Measurements from ENCODE around the gene GRIN2B.
A peak's percentile ranks its signal among the peaks of the same experiment; 100 is the strongest.

GRIN2B gene

DNA sequence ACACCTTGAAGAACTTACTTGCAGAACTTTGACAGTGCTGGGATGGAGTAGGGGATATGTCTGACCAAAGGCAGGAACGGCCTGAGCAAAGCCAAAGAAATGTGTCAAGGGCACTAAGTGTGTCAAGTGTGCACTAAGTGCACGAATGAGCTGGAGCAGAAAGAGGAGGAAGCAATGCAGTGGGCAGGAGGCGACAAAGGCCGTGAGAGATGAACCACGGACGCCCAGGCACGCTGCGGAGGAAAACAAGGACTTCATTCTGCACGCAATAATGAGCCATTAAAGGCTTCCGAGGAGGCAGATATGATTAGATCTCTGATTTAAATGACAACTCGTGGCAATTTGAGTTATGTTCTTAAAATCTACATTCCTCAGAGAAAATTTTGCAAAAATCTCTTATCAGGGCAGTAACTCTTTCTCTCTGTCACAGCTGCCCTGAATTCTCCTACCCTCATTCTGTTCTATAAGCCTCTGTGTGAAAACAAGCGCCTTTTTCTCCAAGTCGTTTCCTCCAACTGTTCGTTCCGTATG lies 25.3 kb downstream of the GRIN2B start:
- peak; percentile 40 for DNase-seq (ENCODE audit: low spot score)

DNA sequence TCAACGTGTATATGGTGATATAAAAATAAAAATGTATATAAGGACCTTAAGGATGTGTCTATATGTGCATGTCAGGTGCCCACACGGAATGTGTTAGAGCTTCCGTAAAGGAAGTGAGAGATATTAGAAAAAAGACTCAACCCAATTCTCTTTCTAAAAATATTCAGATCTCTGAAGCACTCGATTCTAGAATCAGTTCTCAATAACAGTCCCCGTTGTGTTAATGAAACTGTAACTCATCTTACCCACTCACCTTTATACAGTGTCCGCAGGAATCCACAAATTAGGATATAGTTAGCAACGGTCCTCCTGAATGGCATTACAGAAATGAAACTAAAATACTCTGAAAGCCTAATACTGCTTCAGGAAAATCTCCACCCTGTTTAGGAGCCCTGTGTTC lies 29.3 kb downstream of the GRIN2B start:
- no peak for DNase-seq (ENCODE audit: low spot score)

DNA sequence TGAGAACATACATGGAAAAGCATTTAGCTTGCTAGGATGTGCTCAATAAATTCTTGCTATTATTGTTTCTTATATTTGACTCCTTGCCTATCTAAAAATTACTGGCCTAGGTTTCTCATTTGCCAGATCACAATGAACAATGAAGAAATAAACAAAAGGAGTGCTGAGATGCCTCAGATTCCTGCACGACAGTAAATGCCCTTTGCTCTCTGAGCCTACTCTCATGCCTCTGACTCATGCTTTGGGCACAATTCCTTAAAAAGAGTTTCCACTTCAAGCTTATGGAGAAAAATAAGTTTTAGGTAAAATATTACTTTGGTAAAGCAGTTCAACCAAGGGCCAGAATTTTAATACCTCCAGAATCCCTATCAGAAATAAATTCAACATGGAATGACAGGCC lies 30.9 kb downstream of the GRIN2B start:
- DNase-seq (ENCODE audit: low spot score), result no peak

DNA sequence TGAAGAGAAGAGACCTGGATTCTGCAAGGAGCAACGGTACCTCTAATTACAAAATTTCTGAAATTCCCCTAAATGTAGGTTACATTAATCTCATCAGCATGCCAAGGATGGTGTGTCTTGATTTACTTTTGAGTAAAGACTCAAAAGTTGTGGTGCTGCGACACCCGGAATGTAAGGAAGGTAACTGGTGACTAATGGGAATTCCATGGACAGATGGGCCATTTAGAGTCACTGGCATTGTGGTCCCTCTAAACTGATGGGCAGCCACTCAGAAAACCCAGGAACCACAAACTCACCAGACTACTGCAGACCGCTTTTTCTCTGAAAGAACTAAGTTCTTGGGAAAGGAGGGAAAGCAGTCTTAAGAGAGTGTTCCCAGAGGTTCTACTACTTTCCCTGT lies 32.8 kb downstream of the GRIN2B start:
- DNase-seq (ENCODE audit: low spot score), result no peak

DNA sequence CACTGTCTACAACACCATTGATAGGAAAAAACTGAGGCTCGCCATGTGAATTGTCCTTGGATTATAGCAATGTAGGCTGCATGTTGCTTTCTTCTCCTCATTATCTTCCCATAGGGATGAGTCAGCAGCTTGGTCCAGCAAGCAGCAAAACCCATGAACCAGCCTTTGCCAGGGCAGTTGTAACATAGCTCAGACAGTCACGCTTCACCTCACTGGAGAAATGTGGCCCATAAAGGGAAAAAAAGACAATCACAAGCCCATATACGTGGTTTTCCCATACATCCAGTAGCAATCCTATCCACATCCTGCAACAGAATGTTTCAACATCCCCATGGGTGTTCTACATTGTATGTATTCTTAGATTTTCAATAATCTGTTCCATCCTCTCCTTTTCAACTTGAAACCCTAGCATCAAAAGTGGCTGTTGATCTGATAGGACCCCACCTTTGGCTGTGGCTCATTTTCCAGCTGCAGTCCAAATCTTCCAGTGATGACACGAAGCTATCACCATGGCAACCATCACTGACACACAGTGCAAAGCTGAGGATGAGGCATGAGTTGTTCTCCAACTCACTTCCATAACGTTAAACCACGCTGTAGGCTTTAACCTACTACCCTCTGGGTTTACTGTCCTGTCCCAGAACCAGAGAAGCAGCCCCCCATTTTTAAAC lies 34.0 kb downstream of the GRIN2B start:
- DNase-seq (ENCODE audit: low spot score), result no peak

DNA sequence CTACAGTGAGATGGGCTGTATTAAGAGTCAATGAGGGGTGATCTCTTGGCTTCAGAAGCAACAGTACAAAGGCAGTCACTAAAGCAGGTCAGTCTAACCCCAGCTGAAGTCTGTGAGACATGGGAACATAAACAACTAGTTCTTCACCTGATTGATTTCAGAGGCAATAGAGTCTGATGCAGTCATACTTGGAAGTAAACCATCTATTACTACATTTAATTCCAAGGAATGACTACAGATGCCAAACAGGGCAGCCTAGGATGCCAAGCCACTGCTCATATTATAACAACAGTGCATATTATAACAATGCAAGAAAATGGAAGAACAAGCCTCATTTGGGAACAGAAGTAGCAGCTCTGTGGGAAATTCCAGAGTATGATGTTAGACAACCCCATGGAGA lies 35.8 kb downstream of the GRIN2B start:
- DNase-seq (ENCODE audit: low spot score), result no peak

DNA sequence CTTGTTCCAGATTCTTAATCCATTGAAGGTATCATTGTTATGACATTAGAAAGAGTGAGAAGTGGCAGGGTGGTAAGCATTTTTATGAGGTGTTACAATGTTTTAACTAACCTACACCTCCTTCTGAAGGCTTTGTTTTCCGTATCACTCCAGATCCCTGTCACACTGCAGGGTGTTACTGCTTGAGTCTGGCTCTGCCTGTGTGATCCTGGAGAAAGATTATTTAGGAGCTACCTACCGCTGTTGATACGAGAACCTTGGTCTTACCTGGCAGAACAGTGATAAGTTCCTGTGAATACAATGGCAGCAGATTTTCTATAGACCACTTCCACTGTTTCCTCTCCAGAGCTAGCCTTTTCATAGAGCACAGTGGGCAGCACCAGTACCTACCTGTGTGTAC lies 36.2 kb downstream of the GRIN2B start:
- no peak for DNase-seq (ENCODE audit: low spot score)

DNA sequence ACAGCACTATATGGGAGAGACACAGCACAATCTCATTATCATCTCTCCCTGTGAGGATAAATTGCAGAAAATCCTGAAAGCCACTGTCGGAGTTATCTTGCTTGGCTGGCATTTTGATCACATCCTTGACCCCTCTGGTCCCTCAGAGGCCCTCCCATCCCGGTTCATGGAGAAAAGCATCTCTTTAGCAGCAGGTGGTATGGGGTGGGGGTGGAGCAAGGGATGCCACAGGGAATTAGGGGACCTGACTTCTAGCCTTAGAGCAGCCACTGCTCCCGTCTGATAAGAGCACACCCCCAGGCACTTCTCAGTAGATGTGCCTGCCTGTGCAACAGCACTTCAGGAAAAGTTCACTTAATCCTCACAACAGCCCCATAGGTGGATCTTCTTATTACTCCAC lies 38.6 kb downstream of the GRIN2B start:
- no peak for DNase-seq (ENCODE audit: low spot score)

DNA sequence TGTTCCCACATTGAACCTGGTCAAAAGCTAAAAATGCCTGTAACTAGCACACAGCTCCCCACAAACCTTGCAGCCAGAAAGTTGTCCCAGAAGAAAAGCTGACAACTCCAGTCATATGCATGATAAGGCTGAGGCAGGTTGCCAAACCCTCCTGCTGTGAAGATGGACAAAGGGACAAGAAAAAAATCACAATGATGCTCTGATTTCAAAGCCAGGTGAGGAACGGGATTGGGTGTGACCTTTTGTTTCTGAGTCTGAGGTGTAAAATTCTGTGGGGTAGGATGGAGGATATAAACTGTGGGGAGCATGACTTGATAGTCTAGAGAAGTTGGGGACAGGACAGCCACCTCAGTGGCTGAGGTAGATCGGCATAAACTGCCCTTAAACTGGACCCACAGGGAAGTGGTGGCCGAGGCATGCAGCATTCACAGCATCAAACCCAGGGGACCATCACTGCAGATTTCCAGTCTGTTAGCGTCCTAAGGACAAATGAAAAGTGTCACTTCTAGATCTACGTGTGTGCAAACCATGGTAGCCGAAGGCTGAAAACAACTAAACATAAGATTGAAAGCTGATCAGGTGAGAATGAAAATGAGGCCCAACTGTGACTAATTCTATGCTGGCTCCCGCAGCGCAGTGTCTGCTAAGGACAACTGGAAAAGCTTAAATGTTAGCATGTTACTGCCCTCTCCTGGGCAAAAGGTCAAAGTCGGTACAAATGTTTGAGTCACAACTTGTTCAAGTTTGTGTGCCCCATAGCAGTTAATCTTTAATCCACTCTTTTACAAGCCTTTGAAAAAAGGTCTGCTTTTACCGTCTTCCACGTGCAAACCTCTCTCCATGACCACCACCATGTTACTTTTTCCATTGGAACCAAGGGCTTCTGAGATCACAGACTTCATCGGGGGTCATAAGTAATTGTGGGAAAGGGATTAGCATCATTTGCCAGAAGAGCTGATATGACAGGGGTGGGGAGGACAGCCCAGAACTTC lies 39.8 kb downstream of the GRIN2B start:
- DNase-seq (ENCODE audit: low spot score), result peak; percentile 43

DNA sequence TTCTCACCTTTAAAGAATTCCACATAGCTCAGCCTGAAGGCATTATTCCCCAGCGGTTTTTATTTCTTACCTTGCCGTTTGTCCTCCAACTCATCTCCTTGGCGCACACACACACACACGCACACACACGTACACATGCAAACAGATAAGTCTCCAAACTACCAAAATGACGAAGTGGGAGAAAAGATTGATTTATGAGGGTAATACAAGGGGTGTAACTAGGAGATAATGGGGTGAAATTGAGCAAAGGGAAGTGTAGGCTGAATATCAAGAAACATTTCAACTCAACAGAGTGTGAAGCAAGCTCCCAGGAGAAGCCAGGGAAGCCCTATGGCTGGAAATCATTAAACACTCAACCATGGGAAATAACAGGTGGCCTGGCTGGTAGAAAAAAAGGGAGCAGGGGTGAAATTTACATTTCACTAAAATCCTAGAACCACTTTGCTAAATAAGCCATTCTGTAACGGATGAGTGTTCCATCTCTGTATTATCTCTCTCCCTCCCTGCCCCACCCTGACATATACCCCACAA lies 41.0 kb downstream of the GRIN2B start:
- no peak for DNase-seq (ENCODE audit: low spot score)

DNA sequence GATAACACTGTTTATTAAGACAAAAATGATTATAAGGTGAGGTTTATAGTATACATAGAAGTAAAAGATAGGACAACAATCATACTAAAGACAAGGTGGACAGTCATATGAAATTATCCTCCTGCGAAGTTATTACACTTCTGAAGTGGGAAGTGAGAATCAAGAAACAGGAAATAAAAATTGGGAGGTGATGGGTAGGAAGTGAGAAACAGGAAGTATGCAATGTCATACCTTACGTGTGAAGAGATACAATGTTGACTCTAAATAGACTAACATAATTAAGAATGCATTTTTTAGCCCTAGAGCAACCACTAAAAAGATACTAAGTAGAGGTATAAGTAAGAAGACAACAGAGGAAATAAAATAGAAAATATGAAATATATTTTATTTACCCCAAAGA lies 43.7 kb downstream of the GRIN2B start:
- no peak for DNase-seq (ENCODE audit: low spot score)

DNA sequence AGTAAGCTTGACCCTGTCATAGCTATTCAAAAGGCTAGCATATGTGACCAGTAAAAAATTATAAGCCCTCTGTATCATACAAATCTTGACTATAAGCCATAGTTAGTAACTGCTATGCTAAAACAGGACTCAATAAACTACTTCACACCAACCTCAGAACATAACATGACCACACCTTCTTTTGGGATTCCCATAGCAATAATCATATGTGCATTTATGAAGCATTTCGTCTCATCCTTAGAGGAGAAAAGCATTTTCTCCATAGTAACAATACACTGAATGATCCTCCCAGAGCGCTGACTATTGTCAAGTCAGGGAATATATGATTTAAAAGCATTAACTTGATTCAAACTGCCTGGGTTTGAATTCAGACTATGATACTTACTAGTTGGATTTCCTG lies 46.2 kb downstream of the GRIN2B start:
- DNase-seq (ENCODE audit: low spot score), result no peak
